ENCODE results near the gene WNT5A.

WNT5A gene

GRCh38 chr3:55461896-55462295, 25.2 kb downstream of the WNT5A start:
- CTCF ChIA-PET: no interaction called here
- H3K4me3 ChIP-seq (ENCODE audit: low read depth, low read length): no peak overlapping the region
- H3K36me3 ChIP-seq (ENCODE audit: control insufficient read depth in 2 of 2, insufficient read depth in 1 of 2, low read length in 2 of 2): no peaks in the 10 kb centered on the region
- POLR2A ChIA-PET: no interaction called here
- no peaks in the 10 kb centered on the region for H3K4me1 ChIP-seq (ENCODE audit: control insufficient read depth, insufficient read depth, low read length)
- TF ChIP-seq ZBTB20 (tag by site-specific recombination; IDR thresholded peaks at IDR 0.05): peak; percentile 39; the same call in 1 of the 2 replicates
- no peak for TF ChIP-seq ZNF558 (tag by site-specific recombination; IDR thresholded peaks at IDR 0.05)
- peak; percentile 43; the same call in 1 of the 2 replicates for TF ChIP-seq ZNF335 (tag by site-specific recombination; conservative IDR thresholded peaks at IDR 0.05)
- no peaks in the 10 kb centered on the region for H3K9me3 ChIP-seq (ENCODE audit: control insufficient read depth, insufficient read depth, low read depth, low read length)
- no peak overlapping the region for H3K27ac ChIP-seq (ENCODE audit: extremely low read depth, low read depth, low read length)

- ChIA-PET CTCF (no interaction called here), POLR2A (no interaction called here)
- Histone ChIP-seq H3K4me3 (ENCODE audit: low read depth, low read length) (no peak overlapping the region), H3K9me3 (ENCODE audit: control insufficient read depth, insufficient read depth, low read depth, low read length) (no peaks in the 10 kb centered on the region), H3K27ac (ENCODE audit: extremely low read depth, low read depth, low read length) (no peak overlapping the region), H3K36me3 (ENCODE audit: control insufficient read depth in 2 of 2, insufficient read depth in 1 of 2, low read length in 2 of 2) (no peaks in the 10 kb centered on the region), H3K4me1 (ENCODE audit: control insufficient read depth, insufficient read depth, low read length) (no peaks in the 10 kb centered on the region)
- no peak for TF ChIP-seq ZSCAN16 (tag by site-specific recombination; IDR thresholded peaks at IDR 0.05)
- no peak for TF ChIP-seq ZNF148 (tag by site-specific recombination; IDR thresholded peaks at IDR 0.05; ENCODE audit: borderline replicate concordance)
- no peak for TF ChIP-seq ZNF132 (tag by site-specific recombination; IDR thresholded peaks at IDR 0.05; ENCODE audit: borderline replicate concordance)
- TF ChIP-seq ZNF26 (tag by site-specific recombination; IDR thresholded peaks at IDR 0.05): no peak
- TF ChIP-seq ZBTB10 (tag by site-specific recombination; IDR thresholded peaks at IDR 0.05): no peak
- no peak for TF ChIP-seq ZNF423 (tag by site-specific recombination; IDR thresholded peaks at IDR 0.05)
- no peak for TF ChIP-seq ZBTB44 (tag by site-specific recombination; IDR thresholded peaks at IDR 0.05)
- TF ChIP-seq ZNF175 (tag by site-specific recombination; IDR thresholded peaks at IDR 0.05): no peak
- TF ChIP-seq, protein P1, sequence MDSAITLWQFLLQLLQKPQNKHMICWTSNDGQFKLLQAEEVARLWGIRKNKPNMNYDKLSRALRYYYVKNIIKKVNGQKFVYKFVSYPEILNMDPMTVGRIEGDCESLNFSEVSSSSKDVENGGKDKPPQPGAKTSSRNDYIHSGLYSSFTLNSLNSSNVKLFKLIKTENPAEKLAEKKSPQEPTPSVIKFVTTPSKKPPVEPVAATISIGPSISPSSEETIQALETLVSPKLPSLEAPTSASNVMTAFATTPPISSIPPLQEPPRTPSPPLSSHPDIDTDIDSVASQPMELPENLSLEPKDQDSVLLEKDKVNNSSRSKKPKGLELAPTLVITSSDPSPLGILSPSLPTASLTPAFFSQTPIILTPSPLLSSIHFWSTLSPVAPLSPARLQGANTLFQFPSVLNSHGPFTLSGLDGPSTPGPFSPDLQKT (IDR thresholded peaks at IDR 0.05; ENCODE audit: borderline replicate concordance, low read depth, low read length): no peak
- TF ChIP-seq ZNF335 (tag by site-specific recombination; conservative IDR thresholded peaks at IDR 0.05): no peak
- no peak for TF ChIP-seq MYNN (tag by site-specific recombination; IDR thresholded peaks at IDR 0.05; ENCODE audit: borderline replicate concordance)
- TF ChIP-seq ZNF202 (tag by site-specific recombination; IDR thresholded peaks at IDR 0.05; ENCODE audit: borderline replicate concordance): no peak
- TF ChIP-seq ZNF239 (tag by site-specific recombination; IDR thresholded peaks at IDR 0.05): no peak
- no peak for TF ChIP-seq ZBTB8A (tag by site-specific recombination; IDR thresholded peaks at IDR 0.05)
- TF ChIP-seq ZNF501 (tag by site-specific recombination; IDR thresholded peaks at IDR 0.05): no peak
- no peak for TF ChIP-seq OVOL3 (tag by site-specific recombination; IDR thresholded peaks at IDR 0.05)
- no peak for TF ChIP-seq ZNF37A (tag by site-specific recombination; IDR thresholded peaks at IDR 0.05)
- TF ChIP-seq ZNF639 (tag by site-specific recombination; IDR thresholded peaks at IDR 0.05): no peak
- TF ChIP-seq YY1 (tag by site-specific recombination; IDR thresholded peaks at IDR 0.05): no peak
These were observed 27.3 kb downstream of the WNT5A start for GRCh38 chr3:55459838-55460237.

Data from HEK293 (cell line).